Astrocyte of the spinal cord (primary cell): ENCODE results near the gene PRICKLE2.

Experiments
- DNase-seq: peaks from one replicate; pipeline ENCODE4 v3.0.0; 2011; ENCODE audit warnings: low read depth, low spot score
- H3K4me3 ChIP-seq: 2 replicates; pipeline ENCODE4 v1.5.1; 2011; ENCODE audit warnings: low read depth, mild to moderate bottlenecking, low read length, moderate library complexity
- in situ Hi-C: cut with HindIII; loops from 2 replicates; pipeline ENCODE4 v1.10.0; 2017; ENCODE audit warnings: low sequenced_read_pairs
- TF ChIP-seq, protein P1 (sequence below): IDR thresholded peaks from 2 replicates; pipeline ENCODE4 v1.5.1; 2012; ENCODE audit warnings: low read depth, mild to moderate bottlenecking, low read length, inconsistent platforms

Gene PRICKLE2

DNA sequence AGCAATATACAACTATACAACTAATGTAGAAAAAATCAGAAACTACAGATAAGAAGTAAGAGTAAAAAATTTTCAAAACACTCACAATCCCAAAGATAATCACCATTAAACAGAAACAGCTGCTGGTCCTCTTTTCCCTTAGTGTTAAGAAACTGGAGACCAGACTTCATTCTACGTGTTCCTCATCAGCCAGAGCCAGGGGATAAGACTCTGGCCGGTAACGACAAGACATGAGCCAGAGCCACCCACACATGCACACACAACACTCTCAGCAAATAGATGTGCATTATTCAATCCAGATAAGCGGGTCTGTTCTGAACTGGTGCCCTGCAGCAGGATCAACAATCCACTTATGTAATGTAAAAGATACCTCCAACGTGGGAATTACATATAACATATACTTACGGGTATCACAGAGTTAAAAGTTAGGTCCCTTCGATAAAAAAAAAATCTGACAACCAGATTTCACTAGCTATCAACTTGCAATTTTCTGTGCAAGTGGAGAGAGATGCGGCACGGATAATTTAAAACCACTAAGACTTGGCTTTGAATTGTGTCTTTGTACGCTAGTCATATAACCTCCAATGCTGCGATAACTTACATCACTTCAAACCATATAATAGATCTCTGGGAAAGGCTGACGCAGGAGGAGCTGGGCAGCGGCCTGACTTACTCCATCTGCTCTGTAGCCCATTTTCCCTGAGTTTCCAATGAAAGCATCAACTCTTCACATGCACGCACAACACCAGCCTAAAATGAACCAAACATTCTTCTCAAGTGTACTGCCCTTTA is 17.8 kb downstream of the PRICKLE2 start:
- no peak for DNase-seq
- TF ChIP-seq, protein P1, sequence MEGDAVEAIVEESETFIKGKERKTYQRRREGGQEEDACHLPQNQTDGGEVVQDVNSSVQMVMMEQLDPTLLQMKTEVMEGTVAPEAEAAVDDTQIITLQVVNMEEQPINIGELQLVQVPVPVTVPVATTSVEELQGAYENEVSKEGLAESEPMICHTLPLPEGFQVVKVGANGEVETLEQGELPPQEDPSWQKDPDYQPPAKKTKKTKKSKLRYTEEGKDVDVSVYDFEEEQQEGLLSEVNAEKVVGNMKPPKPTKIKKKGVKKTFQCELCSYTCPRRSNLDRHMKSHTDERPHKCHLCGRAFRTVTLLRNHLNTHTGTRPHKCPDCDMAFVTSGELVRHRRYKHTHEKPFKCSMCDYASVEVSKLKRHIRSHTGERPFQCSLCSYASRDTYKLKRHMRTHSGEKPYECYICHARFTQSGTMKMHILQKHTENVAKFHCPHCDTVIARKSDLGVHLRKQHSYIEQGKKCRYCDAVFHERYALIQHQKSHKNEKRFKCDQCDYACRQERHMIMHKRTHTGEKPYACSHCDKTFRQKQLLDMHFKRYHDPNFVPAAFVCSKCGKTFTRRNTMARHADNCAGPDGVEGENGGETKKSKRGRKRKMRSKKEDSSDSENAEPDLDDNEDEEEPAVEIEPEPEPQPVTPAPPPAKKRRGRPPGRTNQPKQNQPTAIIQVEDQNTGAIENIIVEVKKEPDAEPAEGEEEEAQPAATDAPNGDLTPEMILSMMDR = no peak
- H3K4me3 ChIP-seq = no peak overlapping the region
- in situ Hi-C loops = no loop called here

DNA sequence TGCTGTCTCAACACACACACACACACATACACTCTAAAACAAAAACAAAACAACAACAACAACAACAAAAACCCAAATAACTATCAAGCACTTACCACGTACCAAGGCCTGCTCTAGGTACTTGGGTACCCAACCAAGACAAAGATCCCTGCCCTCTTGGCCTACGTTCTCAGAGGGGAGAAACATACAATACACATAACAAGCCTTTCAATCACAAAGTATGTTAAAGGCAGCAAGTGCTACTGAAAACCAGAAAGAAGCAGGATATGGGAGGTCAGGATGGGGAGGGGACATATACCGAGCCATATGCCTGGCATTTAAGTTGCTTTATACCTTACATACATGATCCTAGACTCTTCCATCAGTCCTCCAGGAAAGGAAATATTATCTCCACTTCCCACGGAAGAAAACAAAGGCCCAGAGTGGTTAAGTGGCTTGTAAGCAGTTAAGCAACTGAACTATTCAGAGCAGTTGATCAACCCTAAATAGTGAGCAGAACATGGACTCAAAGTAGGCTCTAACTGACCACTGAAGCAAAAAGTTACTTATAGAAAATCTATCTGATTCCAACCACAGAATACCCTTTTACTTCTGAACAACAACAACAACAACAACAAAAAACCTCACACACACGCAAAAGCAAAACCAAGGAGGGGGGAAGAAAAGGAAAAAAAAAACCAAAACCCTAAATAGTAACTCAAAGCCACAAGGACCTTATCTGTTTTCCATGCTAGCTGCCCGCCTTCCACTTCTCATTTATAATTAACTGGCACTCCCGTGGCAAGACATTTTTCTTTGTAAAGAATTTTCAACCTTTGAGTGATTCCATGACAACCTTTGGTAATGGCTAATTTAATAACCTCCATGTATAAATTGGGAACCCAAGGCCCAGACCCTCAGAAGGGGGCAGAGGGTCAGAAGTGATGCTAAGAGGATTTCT is 21.0 kb downstream of the PRICKLE2 start:
- in situ Hi-C loops = no loop called here
- no peak for DNase-seq
- TF ChIP-seq, protein P1 = no peak
- H3K4me3 ChIP-seq = no peak overlapping the region

DNA sequence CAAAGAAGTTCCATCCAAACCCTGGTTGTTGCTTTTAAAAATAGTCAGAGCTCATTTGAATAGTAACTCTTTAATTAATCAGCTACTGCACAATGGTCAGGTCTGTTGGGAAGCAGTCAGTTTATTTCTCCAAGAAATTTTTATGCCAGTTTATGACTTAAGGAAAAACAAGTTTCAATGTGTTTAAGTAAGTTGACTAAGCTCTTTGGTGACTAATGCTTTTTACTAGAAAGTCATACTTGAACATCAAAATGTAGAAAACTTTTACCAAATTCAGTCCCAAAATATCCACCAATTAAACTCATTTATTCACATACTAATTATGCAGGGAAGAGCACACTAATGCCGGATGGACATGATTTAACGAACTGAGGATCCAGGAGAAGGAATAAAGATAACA is 22.1 kb downstream of the PRICKLE2 start:
- in situ Hi-C loops = no loop called here
- DNase-seq = peak; percentile 27
- no peak overlapping the region for H3K4me3 ChIP-seq
- TF ChIP-seq, protein P1 = no peak

- TF ChIP-seq, protein P1 = no peak
- no peak for DNase-seq
- no peak overlapping the region for H3K4me3 ChIP-seq
- in situ Hi-C loops = no loop called here
These were observed 25.3 kb downstream of the PRICKLE2 start for GRCh38 chr3:64199932-64200331.

GRCh38 chr3:64196236-64196929 is 28.9 kb downstream of the PRICKLE2 start:
- in situ Hi-C loops = no loop called here

More at GRCh38 chr3:64196236-64196929, 28.9 kb downstream of the PRICKLE2 start:
- no peak for DNase-seq
- TF ChIP-seq, protein P1 = no peak
- H3K4me3 ChIP-seq = no peak overlapping the region
